GM12892 (cell line): ENCODE results near the gene UROS. TPM values are rescaled to one million over a fixed set of nuclear protein-coding genes. Genes with fewer than 3 reads are reported as not detected.

Experiments
- DNase-seq: peaks from one replicate; pipeline ENCODE4 v3.0.0; 2011; ENCODE audit not compliant: insufficient read length
- FAIRE-seq: peaks from 2 replicates; lab custom pipeline; 2011; peaks lifted over from hg19 to GRCh38; lab: Jason Lieb, UNC
- POLR2A ChIP-seq: IDR thresholded peaks from 2 replicates; pipeline ENCODE4 v1.6.1; 2011; ENCODE audit warnings: low read depth, low read length, control low read depth
- POLR2AphosphoS5 ChIP-seq: IDR thresholded peaks from 2 replicates; pipeline ENCODE4 v1.6.1; 2011; ENCODE audit warnings: low read depth, low read length, control low read depth
- TAF1 ChIP-seq: IDR thresholded peaks from 2 replicates; pipeline ENCODE4 v1.6.1; 2011; ENCODE audit warnings: low read depth, mild to moderate bottlenecking, control low read depth, low read length, borderline replicate concordance
- polyA plus RNA-seq: library from polyadenylated mRNA; unstranded; fragments of >200 nt; gene quantifications from one replicate; pipeline ENCODE4 v1.2.1, GENCODE V29; 2012; ENCODE audit warnings: missing spikeins, inconsistent platforms; ENCODE audit not compliant: missing spikeins

UROS gene
- polyA plus RNA-seq, result 65.8 TPM

GRCh38 chr10:125822878-125823662 lies at the start of gene UROS, which contains the start of gene BCCIP:
UROS (minus strand) TSS chr10:125823258; CDS start chr10:125816499, 6,759 bp downstream.
BCCIP (plus strand) TSS chr10:125823546; CDS start chr10:125823558, 12 bp downstream.
- peak; percentile 72 for TF ChIP-seq POLR2A
- TF ChIP-seq POLR2AphosphoS5, result peak; percentile 77
- TF ChIP-seq TAF1, result peak; percentile 87
- peak; percentile 97 for FAIRE-seq
- peak; percentile 79 for DNase-seq

DNA sequence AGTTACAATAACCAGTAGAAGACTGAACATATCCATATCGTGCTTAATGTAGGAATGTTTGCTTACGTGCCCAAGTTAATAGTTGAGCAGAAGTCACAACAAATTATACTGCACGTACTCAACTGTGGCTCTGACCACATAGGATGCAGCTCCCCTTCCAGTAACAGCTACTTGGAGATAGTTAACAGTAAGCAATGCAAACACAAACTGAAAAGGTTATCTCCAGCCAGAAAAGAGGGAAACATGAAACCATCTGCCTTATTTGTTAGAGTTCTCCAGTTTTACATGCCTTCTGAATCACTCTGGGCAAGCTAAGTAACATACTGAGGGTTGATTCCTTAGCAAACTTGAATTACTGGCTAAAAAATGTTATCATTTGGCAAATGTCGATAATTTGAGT lies 48.3 kb upstream of the UROS start:
- no peak for FAIRE-seq
- no peak for TF ChIP-seq POLR2A
- no peak for TF ChIP-seq TAF1
- TF ChIP-seq POLR2AphosphoS5, result no peak
- no peak for DNase-seq

- no peak for DNase-seq
- FAIRE-seq, result peak; percentile 53
- TF ChIP-seq POLR2A (no peak), TAF1 (no peak), POLR2AphosphoS5 (no peak)
Measured at GRCh38 chr10:125868372-125868975, 45.4 kb upstream of the UROS start.

GRCh38 chr10:125866421-125867029 lies 43.5 kb upstream of the UROS start:
- FAIRE-seq, result no peak
- no peak for DNase-seq

GRCh38 chr10:125865120-125865519 lies 42.1 kb upstream of the UROS start:
- no peak for TF ChIP-seq POLR2A
- no peak for FAIRE-seq

More at GRCh38 chr10:125866421-125867029, 43.5 kb upstream of the UROS start:
- TF ChIP-seq TAF1 (no peak), POLR2AphosphoS5 (no peak), POLR2A (no peak)

DNA sequence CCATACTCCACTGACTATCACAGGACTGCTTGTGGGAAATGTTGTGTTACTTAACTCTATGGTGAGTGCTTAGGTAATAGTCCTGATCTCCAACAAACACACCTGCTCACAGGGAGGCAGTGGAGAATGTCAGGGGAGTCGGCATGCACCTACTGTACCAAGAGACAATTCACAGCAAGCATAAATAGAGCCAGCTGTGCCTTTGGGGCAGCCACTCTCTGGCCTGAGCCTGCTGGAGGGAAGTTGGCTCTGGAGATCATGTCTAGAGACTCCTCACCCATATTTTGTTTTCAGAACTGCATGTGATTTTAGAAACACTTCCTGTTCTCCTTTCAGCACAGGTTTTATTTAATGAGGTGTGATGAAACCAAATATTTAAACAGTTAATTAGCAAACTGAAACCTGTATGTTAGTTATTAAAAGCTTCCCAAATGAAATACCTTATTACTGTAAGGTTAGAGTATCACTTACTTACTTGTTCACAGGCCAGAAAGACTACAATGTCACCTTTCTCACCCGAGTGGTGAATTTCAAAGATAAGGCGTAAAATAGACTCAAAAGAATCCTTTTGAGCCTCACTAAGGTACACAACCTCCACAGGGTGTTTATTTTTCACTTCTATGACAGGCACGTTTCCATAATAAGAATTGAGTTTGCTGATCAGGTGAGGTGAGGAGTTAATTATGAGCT lies 36.2 kb upstream of the UROS start:
- FAIRE-seq (no peak), DNase-seq (no peak)
- TF ChIP-seq POLR2AphosphoS5 (no peak), TAF1 (no peak), POLR2A (no peak)

More at GRCh38 chr10:125865120-125865519, 42.1 kb upstream of the UROS start:
- DNase-seq, result no peak

DNA sequence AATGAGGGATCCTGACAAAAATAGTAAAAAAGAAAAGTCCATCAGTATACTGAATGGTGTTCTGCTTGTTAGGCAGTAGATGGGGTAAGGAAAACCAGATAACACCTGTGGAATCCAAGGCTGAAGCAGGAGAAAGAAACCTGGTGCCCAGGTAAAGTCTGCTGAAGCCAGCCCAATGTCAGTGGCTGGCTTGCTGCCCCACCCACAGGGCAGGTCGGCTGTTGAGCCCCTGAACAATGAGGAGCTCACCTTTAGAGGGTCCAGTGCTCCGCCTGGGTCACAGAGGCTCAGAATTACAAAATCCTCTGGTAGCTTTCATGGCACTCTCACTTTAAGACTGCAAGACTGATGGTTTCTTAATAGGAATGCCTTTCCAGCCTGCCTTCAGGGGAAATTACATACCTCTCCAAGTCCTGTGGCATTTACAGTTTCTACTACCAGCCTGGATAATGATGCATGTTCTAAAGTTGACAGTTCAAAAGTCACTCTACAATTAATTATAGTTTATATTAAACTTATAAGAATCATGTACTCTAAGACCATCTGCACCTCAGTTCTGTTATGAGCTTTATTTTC lies 34.2 kb upstream of the UROS start:
- FAIRE-seq (no peak), DNase-seq (no peak)
- no peak for TF ChIP-seq POLR2AphosphoS5
- TF ChIP-seq TAF1, result no peak
- no peak for TF ChIP-seq POLR2A

DNA sequence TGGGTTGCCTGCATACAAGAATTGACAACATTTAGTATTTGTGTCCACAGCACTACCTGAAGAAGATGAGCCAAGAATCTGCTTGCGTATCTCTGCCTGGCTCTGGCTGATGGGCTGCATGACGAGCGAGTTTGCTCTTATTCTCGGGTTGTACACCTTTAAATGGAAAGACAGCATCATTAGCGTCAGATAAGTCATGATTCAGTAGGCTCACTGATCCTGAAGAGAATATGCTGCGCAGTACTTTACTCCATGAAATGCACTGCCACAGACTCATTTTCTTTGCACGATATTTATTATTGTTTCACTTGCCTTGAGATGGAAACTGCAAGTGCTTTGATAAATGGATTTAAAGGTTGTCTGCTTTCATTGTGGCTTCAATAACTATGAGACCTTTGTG lies 29.4 kb upstream of the UROS start:
- DNase-seq (no peak), FAIRE-seq (no peak)
- no peak for TF ChIP-seq POLR2AphosphoS5
- no peak for TF ChIP-seq POLR2A

GRCh38 chr10:125850766-125851731 lies 28.0 kb upstream of the UROS start:
- FAIRE-seq (no peak), DNase-seq (no peak)
- TF ChIP-seq TAF1 (no peak), POLR2AphosphoS5 (no peak), POLR2A (no peak)

GRCh38 chr10:125849448-125849847 lies 26.4 kb upstream of the UROS start:
- no peak for FAIRE-seq
- DNase-seq, result no peak
- TF ChIP-seq POLR2A, result no peak
- no peak for TF ChIP-seq POLR2AphosphoS5
- no peak for TF ChIP-seq TAF1
